NCI-H1092 treated with DMSO at 0.1 percent for 48 hours (cell line): Measurements from ENCODE around the gene GRID1.
"Not testable (repeated sequence)": the region's sequence is repeated elsewhere in the genome, so short reads cannot be mapped to it uniquely, and the experiment has no call there.

Experiments
- DNase-seq: peaks from one replicate; lab custom pipeline; 2025; lab: John Stamatoyannopoulos, UW

GRID1 gene

GRCh38 chr10:85720931-85721590, 645.5 kb downstream of the GRID1 start:
- DNase-seq = no peak

DNA sequence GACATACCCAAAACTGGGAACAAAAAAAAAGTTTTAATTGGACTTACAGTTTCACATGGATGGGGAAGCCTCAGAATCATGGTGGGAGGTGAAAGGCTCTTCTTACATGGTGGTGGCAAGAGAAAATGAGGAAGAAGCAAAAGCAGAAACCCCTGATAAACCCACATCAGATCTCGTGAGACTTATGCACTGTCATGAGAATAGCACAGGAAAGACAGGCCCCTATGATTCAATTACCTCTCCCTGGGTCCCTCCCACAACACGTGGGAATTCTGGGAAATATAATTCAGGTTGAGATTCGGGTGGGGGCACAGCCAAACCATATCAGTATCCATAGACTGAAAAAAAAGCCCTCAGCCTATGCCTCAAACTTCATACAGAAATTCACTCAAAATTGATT, 647.2 kb downstream of the GRID1 start:
- no peak for DNase-seq

DNA sequence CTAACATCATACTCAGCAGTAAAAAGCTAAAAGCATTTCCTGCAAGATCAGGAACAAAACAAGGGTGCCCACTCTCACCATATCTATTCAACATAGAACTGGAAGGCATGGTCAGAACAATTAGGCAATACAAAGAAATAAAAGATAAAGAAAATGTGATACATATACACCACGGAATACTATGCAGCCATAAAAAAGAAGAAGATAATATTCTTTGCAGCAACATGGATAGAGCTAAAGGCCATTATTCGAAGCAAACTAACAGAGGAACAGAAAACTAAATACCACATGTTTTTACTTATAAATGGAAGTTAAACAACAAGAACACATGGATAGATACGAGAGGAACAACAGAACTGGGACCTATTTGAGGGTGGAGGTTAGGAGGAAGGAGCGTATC, 652.7 kb downstream of the GRID1 start:
- DNase-seq = no peak

- DNase-seq = no peak
These were observed 663.8 kb downstream of the GRID1 start for GRCh38 chr10:85702768-85703167.

DNA sequence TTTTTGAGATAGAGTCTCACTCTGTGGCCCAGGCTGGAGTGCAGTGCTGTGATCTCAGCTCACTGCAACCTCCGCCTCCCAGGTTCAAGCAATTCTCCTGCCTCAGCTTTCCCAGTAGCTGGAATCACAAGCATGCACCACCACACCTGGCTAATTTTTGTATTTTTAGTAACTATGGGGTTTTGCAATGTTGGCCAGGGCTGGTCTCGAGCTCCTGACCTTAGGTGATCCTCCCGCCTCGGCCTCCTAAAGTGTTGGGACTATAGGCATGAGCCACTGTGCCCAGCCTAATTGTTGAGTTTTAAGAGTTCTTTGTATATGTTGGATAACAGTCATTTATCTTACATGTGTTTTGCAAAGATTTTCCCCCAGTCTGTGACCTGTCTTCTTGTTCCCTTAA, 667.5 kb downstream of the GRID1 start:
- DNase-seq = not testable (repeated sequence)

DNA sequence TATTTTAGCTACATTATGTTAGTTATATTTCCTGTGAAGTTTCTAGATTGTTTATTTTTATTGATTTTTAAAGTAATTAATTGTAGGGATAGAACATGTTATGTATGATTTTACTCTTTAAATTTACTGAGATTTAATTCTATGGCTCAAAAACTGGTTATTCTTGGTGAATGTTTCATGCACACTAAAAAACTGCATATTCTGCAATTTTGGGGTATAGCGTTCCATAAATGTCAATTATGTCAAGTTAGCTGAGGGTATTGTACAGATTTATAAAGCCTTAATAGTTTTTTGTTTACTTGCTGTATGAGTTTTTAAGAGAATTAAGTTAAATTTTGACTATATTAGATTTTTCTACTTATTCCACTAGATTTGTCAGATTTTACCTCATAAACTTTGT, 669.7 kb downstream of the GRID1 start:
- DNase-seq = no peak

DNA sequence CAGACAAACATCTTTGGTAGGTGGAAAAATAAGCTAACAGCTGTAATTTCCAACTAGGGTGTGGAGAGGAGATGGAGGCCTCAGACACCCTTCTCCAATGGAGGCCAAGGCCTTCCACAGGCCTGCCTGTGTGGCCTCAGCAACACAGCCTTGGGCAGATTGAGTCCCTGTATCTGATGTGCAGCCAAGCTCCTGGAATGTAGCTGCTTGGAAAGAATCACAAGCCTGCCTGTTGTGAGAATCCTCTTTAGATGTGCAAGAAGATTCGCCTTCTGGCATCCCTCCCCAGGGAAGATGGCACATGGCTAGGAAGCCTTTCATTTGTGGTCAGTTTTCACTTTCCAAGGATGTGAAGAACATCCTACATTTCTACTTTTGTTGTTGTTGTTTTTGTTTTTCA, 684.0 kb downstream of the GRID1 start:
- DNase-seq = no peak

DNA sequence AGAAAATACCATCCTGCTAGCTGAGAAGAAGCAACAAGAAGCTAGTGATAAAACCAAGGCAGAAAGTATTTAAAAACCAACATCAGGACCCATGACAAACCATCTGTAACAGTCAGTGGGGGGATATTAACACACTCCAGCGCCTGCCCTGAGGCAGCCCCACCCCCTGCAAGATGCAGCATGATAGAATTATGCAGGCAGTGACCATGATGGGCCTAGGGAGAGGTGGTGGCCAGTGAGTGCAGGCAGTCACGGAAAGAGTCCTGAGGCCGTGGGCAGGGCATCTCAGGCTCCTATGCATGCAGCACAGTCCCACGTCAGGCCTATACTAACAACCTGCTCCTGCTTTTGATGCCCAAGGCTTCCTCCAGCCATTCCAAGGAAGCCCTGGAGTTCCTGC, 686.9 kb downstream of the GRID1 start:
- no peak for DNase-seq

DNA sequence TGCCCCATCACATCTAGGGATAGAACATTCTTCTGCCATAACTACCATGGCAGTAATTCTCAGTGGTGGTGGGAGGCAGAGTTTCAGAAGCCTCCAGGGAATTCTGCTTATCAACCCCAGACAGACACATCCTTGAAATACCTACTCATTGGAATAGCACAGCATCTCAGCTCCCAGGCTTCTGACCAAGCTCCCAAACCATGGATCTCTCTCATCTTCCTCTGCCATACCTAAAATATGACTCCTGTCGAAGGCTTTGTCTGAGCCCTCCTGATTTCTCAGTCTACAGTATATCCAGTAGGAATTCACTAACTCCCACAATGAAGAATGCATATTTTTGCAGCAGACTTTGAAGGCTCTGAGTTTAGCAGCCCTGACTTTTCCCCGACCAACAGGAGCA, 687.5 kb downstream of the GRID1 start:
- no peak for DNase-seq

GRCh38 chr10:85674851-85675250, 691.7 kb downstream of the GRID1 start:
- DNase-seq = no peak

DNA sequence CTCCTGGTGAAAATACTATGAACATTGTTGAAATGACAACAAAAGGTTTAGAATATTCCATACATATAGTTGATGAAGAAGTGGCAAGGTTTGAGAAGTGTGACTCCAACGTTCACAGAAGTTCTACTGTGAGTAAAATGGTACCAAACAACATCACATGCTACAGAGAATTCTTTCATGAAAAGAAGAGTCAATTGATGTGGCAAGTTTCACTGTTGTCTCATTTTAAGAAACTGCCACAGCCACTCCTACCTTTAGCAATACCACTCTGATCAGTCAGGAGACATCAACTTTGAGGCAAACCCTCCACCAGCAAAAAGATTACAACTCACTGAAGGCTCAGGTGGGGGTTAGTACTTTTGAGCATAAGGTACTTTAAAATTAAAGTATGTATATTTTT, 693.3 kb downstream of the GRID1 start:
- no peak for DNase-seq

- DNase-seq = no peak
These were observed 695.1 kb downstream of the GRID1 start for GRCh38 chr10:85671530-85671929.

- no peak for DNase-seq
These were observed 698.1 kb downstream of the GRID1 start for GRCh38 chr10:85668522-85668921.

DNA sequence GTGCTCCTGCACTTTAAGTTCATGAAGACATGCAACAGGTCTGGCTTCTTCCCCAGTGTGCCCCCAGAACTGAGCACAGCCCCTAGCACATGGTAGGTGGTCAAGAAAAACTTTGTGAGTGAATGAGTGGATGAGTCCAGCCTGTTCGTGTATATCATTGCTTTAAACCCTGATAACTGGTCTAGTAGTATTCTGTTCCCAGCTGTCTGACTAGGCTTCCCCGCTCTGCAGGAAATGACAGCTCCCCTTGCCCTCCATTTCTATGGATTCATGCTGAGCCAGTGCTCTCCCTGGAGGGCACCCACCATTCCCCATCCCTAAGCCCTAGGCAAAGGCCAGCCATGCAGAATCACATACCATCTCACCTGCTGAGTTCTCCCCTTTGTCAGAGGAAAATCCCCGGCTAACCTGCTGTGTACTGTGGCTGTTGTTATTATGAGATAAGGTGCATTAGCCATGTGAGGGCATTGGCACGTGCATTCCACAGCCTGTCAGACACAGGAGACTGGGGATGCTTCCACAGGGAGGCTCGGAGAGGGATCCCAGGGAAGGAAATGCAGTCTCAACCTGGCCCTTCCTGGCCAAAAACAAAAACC, 698.9 kb downstream of the GRID1 start:
- no peak for DNase-seq

GRCh38 chr10:85666987-85667386, 699.6 kb downstream of the GRID1 start:
- DNase-seq = no peak

GRCh38 chr10:85666102-85666501, 700.5 kb downstream of the GRID1 start:
- DNase-seq = no peak

DNA sequence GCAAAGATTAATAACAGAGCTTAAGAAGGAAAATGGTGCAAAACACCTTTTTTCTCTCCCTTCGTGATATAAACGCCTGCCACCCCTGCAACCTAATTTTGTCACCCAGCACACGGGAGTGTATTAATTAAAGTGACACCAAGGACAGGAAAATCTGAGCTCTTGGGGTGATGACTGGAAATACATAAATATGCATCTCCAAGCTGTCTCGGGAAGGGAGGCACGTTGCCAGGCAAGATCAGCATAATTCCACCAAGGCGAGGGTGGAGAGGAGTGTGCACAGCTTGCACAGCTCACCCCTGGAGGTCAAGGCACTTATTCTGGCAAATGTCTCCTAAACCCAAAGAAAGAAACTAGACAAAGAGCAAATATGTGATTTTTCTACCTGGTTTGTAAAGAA, 700.9 kb downstream of the GRID1 start:
- no peak for DNase-seq

- no peak for DNase-seq
These were observed 701.5 kb downstream of the GRID1 start for GRCh38 chr10:85665078-85665477.

DNA sequence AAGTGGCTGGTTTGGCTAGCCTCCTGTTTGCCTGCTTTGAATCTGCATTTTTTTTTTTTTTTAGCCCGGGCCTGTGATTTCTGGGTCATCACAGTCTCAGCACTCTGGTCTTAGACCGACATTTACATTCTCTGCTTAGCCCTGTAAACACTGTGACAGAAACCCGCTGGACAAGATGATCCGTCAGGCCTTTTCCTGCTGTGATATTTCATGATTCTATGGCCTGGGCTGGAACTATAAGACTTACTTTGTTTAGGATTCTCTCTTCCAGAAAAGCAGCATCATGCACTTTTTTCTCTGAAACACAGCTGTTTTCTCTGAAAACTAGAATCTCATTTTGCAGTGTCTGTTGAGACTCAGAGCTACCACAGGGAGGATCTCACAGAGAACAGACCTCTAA, 705.5 kb downstream of the GRID1 start:
- DNase-seq = no peak

- no peak for DNase-seq
These were observed 707.3 kb downstream of the GRID1 start for GRCh38 chr10:85659331-85659730.

DNA sequence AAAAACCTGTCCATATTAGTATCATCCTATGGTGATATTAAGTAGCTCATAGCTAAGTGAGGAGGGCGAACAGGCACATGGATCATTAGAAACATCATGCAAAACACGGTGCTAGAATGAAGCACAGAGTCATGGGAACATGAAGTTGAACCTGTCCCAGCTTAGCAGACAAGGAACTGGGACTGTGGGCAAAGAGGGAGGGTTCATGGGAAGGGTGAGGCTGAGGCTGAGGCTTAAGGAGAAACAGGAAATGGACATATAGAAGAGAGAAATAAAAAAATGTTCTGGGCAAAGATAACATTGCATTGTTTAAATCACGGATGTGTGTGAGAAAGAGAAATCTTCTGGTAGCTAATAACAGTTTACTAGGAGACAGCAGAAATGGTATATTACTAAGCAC, 708.1 kb downstream of the GRID1 start:
- no peak for DNase-seq

DNA sequence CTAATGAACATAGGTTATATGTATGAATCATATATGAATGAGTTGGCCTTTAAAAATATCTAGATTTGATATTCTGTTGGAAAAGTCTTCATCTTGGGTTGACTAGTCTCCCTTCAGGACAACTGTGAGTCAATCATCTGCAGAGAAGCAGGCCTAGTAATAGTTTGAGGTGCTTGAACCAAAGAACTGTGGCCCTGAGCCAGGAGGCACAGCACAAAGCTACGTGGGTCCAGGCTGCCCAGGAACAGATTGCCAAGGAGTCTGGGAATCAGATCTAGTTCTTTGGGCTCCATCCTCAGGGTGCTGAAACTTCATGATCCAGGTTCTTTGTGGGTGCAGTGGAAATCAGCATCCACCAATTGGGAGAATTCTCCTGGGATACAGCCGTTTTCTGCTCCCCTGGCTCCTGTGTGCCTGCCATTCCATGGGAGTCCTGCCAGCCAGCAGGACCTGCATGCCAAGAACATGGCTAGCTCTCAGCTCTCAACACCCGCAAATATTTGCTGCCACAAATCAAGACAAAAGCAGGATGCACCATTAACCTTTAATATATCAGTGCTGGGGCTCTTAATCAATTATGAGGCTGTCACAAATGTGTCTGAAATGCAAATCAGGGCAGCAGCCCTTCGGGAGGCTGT, 709.0 kb downstream of the GRID1 start:
- DNase-seq = peak; percentile 42

DNA sequence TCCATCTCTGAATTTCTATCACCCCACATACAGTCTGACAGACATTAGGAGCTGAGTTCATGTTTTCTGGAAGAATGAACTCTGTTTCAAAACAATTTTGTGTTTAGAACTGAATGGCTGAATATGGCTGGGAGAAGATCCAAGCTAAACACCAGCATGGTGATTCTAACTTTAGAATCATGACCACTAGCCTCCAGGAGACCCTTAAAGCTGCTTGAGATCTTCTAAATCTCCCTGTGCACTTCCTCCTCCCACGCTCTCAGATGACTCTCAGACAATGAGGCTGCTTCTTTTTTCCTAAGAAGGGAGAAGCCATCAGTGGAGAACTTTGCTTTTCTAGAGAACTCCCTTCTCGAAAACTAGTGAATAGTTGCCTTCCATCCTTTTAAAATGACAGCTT, 711.2 kb downstream of the GRID1 start:
- DNase-seq = no peak

GRCh38 chr10:85651497-85651882, 715.1 kb downstream of the GRID1 start:
- DNase-seq = no peak
